GM21390 (cell line): Measurements from ENCODE around the gene ADCY3.

ENCODE experiments used
- ATAC-seq: cut with Tn5 transposase; IDR thresholded peaks from one replicate; pipeline ENCODE4 v1.9.1; 2021; ENCODE audit not compliant: unreplicated experiment

ADCY3 gene

DNA sequence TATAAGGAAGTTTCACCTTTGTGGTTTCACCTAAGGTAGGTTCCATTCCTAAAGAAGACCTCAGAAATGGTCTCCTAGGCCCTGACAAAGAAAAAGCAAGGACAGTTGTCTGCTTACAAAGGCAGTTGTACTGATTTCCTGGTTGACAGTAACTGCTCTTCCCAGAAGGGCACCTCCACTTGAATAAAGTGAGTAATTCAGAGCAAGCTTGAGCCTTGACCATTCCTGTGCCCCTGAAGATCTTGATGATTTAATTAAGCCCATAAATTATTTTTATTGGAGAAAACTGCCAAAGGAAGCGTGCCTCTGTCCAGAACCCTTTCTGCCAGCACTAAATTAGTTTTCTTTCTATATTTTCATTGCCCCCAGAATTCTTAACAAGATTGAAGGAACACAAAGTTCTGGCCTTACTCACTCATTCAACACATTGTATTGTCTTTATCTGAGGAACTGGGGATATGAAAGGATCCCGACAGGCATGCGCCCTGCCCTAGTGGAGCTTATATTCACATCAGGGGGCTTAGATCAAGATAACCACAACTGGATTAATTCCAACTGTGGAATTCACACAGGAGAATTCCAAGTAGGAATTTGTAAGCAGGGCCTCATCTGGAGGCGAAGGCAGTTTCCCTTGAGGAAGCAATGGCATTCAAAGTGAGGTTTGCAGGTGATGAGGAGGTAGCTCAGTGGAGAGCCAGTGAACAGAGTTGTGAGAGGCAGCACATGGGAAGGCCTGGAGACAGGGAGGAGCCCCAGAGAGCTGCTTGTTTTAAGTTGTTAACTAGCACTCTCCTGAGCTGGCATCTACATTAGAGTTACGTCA is 148.1 kb downstream of the ADCY3 start:
- no peak for ATAC-seq

DNA sequence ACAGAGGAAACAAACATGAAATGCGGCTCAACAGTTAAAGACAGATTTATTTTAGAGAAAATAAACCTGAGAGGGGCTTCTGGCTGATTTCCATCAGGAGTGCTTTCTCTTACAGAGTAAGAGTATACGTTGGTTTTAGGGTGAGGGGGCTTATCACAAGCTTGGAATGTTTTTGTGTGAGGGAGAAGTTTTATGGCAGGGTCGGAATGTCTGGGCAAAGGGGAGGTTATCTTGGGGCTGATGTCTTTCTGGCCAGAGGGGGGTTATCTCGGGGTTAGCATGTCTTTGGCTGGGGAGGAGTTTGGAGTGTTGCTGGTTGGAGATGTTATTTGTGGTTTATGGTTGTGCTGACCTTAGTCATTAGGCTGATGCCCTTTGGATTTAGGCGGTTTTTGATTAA is 149.0 kb downstream of the ADCY3 start:
- ATAC-seq: no peak
